Mammary epithelial cell (primary cell): ENCODE data around the gene SYT17.

Source experiments
- CTCF ChIP-seq, 2 donors: IDR thresholded peaks in 1 of 2; conservative IDR thresholded peaks in 1 of 2; 2 replicates each; pipeline ENCODE4 v1.5.1; 2011 to 2012; ENCODE audit warnings: inconsistent platforms in 2 of 2, low read length in 2 of 2, mild to moderate bottlenecking in 2 of 2, control low read depth in 1 of 2, low read depth in 1 of 2; ENCODE audit not compliant: insufficient read depth in 1 of 2; ENCODE audit errors: extremely low read depth in 1 of 2
- EZH2 ChIP-seq: IDR thresholded peaks from 2 replicates; pipeline ENCODE4 v1.6.1; 2012; ENCODE audit warnings: low read length, inconsistent platforms, borderline replicate concordance

GRCh38 chr16:19213885-19214284, 45.8 kb downstream of the SYT17 start:
- TF ChIP-seq CTCF (conservative IDR thresholded peaks at IDR 0.05 in 1 of 2, IDR thresholded peaks at IDR 0.05 in 1 of 2; ENCODE audit: extremely low read depth in 1 of 2, insufficient read depth in 1 of 2, low read depth in 1 of 2, low read length in 2 of 2) (peak in 1 of 2 donors; percentile 16), EZH2 (no peak)
